Breast epithelium (tissue), 4 donors: Measurements from ENCODE around the gene USP2. TPM values are rescaled to one million over a fixed set of nuclear protein-coding genes. Genes with fewer than 3 reads are reported as not detected.

Experiments used
- DNase-seq, 2 donors: peaks; one replicate each; pipeline ENCODE4 v3.0.0-alpha.2; 2019; ENCODE audit warnings: low spot score in 2 of 2
- H3K27ac ChIP-seq, 2 donors: fragments of 200-600 bp; sonication (generic) in 1 of 2; one replicate each; pipeline ENCODE4 v1.5.1; 2016 to 2019; ENCODE audit warnings: mild to moderate bottlenecking in 1 of 2
- H3K27me3 ChIP-seq, 2 donors: fragments of 200-600 bp; sonication (generic) in 1 of 2; one replicate each; pipeline versions ENCODE4 v1.5.1 to v1.6.0; 2017 to 2019; ENCODE audit warnings: control low read depth in 1 of 2, mild to moderate bottlenecking in 1 of 2
- H3K36me3 ChIP-seq: fragments of 200-600 bp; one replicate; pipeline ENCODE4 v1.5.1; 2019
- H3K4me1 ChIP-seq, 2 donors: fragments of 200-600 bp; sonication (generic); one replicate each; pipeline ENCODE4 v1.5.1; 2016 to 2019; ENCODE audit warnings: control low read depth in 1 of 2
- H3K4me3 ChIP-seq, 3 donors: fragments of 200-600 bp; sonication (generic); 1 replicate in 2 of 3; 2 replicates in 1 of 3; pipeline ENCODE4 v1.5.1; 2016 to 2019; ENCODE audit warnings: mild to moderate bottlenecking in 3 of 3, moderate library complexity in 2 of 3
- H3K9me3 ChIP-seq, 2 donors: fragments of 200-600 bp; sonication (generic) in 1 of 2; one replicate each; pipeline ENCODE4 v1.5.1; 2016 to 2019; ENCODE audit warnings: control low read depth in 1 of 2
- CTCF ChIP-seq, 3 donors: fragments of 450-650 bp; IDR thresholded peaks; one replicate each; pipeline ENCODE4 v1.5.1; 2016 to 2017; ENCODE audit warnings: antibody characterized with exemption in 3 of 3, mild to moderate bottlenecking in 3 of 3, moderate library complexity in 3 of 3
- POLR2A ChIP-seq: fragments of 450-650 bp; IDR thresholded peaks from one replicate; pipeline ENCODE4 v1.6.1; 2016; ENCODE audit warnings: antibody characterized with exemption, mild to moderate bottlenecking, moderate library complexity
- POLR2AphosphoS5 ChIP-seq, 3 donors: sonication (generic); formaldehyde crosslinking; IDR thresholded peaks; one replicate each; pipeline ENCODE4 v1.6.1; 2017; ENCODE audit warnings: antibody characterized with exemption in 3 of 3
- intact Hi-C: fragments of 100-400 bp; cut with DNase I; formaldehyde crosslinking; loops from one replicate; pipeline ENCODE4 v1.15.1; 2023; ENCODE audit warnings: low total_unique reads
- total RNA-seq, 3 donors: library from RNA; depleted of rRNA; stranded (reverse); fragments of >200 nt; gene quantifications; one replicate each; pipeline ENCODE4 v1.1.0, GENCODE V29; 2016

USP2 gene
- total RNA-seq, 3 donors from 2014 or later: 0.48 to 3.8 (median 2.0) TPM

GRCh38 chr11:119374632-119375336 is 6.7 kb downstream of the USP2 start:
- TF ChIP-seq CTCF (IDR thresholded peaks at IDR 0.05): no peak
- TF ChIP-seq POLR2A: no peak
- TF ChIP-seq POLR2AphosphoS5 (IDR thresholded peaks at IDR 0.05): no peak
- no peaks in the 10 kb centered on the region for H3K27me3 ChIP-seq
- H3K4me3 ChIP-seq: no peak overlapping the region
- no peaks in the 10 kb centered on the region for H3K9me3 ChIP-seq
- H3K27ac ChIP-seq: peak overlapping the region; percentile 93 to 95
- peaks cover 21 to 37% of the 10 kb centered on the region in 2 donors for H3K4me1 ChIP-seq
- peak; percentile 51 to 63 for DNase-seq
- H3K36me3 ChIP-seq: no peaks in the 10 kb centered on the region
- intact Hi-C loops: no loop called here

DNA sequence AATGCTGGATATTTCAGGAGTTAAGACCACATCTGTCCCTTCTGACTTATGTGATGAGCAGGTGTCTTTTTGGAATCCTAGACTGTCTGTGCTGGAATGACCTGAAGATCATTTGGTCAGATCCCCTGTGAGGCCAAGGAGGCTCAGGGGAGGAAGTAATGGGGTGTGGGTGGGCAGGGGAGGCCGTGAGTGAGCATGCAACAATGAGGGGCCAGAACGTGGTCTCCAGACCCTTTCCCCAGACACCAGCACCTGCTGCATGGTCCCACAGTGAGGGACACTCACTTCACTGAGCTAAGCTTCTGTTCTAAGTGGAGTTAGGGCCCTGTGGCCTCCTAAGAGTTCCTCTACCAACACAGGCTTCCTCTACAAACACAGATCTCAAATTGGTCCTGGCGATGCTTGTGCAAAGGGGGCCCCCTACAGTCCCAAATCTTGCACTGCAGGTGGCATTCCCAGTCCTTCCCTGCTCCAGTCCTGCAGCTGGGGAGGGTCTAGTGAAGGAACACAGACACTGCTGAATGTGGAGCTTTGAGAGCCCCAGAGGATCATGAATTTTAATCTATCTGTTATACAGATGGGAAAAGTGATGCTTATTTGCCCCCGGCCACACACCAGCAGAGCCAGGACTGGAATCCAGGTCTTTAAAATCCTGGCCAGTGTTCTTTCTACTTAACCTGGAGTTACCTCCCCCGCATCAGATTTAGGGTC is 7.4 kb downstream of the USP2 start:
- peaks cover 24 to 37% of the 10 kb centered on the region in 2 donors for H3K4me1 ChIP-seq
- DNase-seq: peak in 1 of 2 donors; percentile 73
- H3K27ac ChIP-seq: peak overlapping the region; percentile 93 to 95
- TF ChIP-seq CTCF (IDR thresholded peaks at IDR 0.05) (peak; percentile 68 to 80 (median 79)), POLR2AphosphoS5 (IDR thresholded peaks at IDR 0.05) (no peak)
- no peak overlapping the region for H3K4me3 ChIP-seq
- intact Hi-C loops: no loop called here
- H3K27me3 ChIP-seq: no peaks in the 10 kb centered on the region
- H3K36me3 ChIP-seq: no peaks in the 10 kb centered on the region
- no peaks in the 10 kb centered on the region for H3K9me3 ChIP-seq

DNA sequence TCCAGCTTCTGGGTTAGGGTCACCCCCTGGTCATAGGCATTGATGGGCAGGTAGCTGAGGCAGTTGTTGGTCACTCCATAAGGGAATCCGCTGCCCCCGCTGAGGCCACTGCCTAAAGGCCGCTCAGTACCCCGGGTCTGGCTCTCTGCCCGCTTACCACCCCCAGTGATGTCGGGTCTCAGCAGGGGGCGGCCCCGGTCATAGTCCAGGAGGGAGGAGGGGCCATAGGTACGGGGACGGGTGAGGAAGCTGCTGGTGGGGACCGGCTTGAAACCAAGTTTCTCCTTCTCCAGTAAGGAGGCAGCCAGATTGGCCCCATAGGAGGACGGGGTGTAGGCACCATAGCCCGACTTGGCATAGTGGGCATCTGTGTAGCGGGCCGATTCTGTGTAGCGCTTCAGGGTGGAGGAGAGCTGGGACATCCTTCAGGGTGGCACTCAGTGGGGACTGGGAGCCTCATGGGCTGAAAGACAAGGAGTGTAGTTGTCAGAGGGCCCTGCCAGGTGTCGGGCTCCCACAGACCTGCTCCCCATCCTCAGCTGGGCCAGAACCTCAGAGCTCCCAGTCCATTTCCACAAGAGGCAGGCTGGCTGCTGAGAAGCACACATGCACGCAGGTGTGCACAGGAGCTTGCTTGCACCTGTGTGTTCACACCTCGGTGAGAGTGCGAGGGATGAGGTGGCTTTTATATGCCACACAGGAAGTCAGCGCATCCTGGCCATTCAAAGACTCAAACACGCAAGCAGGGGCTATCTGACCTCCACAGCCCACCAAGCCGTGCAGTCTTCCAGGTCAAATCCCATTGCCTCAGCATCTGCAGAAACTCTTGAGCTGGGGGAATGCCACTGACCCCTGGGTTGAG is 8.2 kb downstream of the USP2 start:
- Histone ChIP-seq H3K27me3 (no peaks in the 10 kb centered on the region), H3K27ac (peak overlapping the region in 1 of 2 donors; percentile 93), H3K4me1 (peaks cover 24 to 37% of the 10 kb centered on the region in 2 donors), H3K4me3 (no peak overlapping the region), H3K9me3 (no peaks in the 10 kb centered on the region), H3K36me3 (no peaks in the 10 kb centered on the region)
- intact Hi-C loops: no loop called here
- peak in 1 of 2 donors; percentile 50 for DNase-seq
- TF ChIP-seq CTCF (IDR thresholded peaks at IDR 0.05) (no peak), POLR2A (no peak), POLR2AphosphoS5 (IDR thresholded peaks at IDR 0.05) (no peak)

- intact Hi-C loops: no loop called here
- Histone ChIP-seq H3K4me3 (no peak overlapping the region), H3K36me3 (no peaks in the 10 kb centered on the region), H3K27ac (no peak overlapping the region), H3K9me3 (no peaks in the 10 kb centered on the region), H3K27me3 (no peaks in the 10 kb centered on the region), H3K4me1 (peaks cover 24 to 31% of the 10 kb centered on the region in 2 donors)
- no peak for TF ChIP-seq CTCF (IDR thresholded peaks at IDR 0.05)
- TF ChIP-seq POLR2A: no peak
- no peak for TF ChIP-seq POLR2AphosphoS5 (IDR thresholded peaks at IDR 0.05)
- DNase-seq: peak in 1 of 2 donors; percentile 46
These were observed 9.0 kb downstream of the USP2 start for GRCh38 chr11:119372260-119373058.
